C1 segment of cervical spinal cord (tissue), 14 donors: ENCODE results near the gene TNFRSF11A.

Experiments
- DNase-seq, 14 donors: peaks; one replicate each; lab custom pipeline; 2025; lab: John Stamatoyannopoulos, UW

The TNFRSF11A gene

GRCh38 chr18:62325806-62326645 is 916 bp downstream of the TNFRSF11A start:
- no peak for DNase-seq

- no peak for DNase-seq
Measured at GRCh38 chr18:62326646-62327348, 1.7 kb downstream of the TNFRSF11A start.

- DNase-seq, result no peak
Measured at GRCh38 chr18:62327977-62328376, 2.9 kb downstream of the TNFRSF11A start.

GRCh38 chr18:62328586-62329525 is 3.7 kb downstream of the TNFRSF11A start:
- DNase-seq, result no peak

- DNase-seq, result no peak
Measured at GRCh38 chr18:62329691-62330454, 4.8 kb downstream of the TNFRSF11A start.

GRCh38 chr18:62330650-62331049 is 5.5 kb downstream of the TNFRSF11A start:
- DNase-seq, result no peak

GRCh38 chr18:62331581-62332356 is 6.7 kb downstream of the TNFRSF11A start:
- DNase-seq, result peak in 1 of 14 donors; percentile 13

GRCh38 chr18:62332431-62332830 is 7.3 kb downstream of the TNFRSF11A start:
- no peak for DNase-seq

- DNase-seq, result no peak
Measured at GRCh38 chr18:62332964-62333695, 8.0 kb downstream of the TNFRSF11A start.

- DNase-seq, result no peak
Measured at GRCh38 chr18:62334120-62334519, 9.0 kb downstream of the TNFRSF11A start.

GRCh38 chr18:62335494-62335893 is 10.4 kb downstream of the TNFRSF11A start:
- DNase-seq, result no peak

- no peak for DNase-seq
Measured at GRCh38 chr18:62336618-62337017, 11.5 kb downstream of the TNFRSF11A start.

- DNase-seq, result no peak
Measured at GRCh38 chr18:62337336-62337735, 12.2 kb downstream of the TNFRSF11A start.

GRCh38 chr18:62338446-62339105 is 13.5 kb downstream of the TNFRSF11A start:
- DNase-seq, result no peak

- DNase-seq, result no peak
Measured at GRCh38 chr18:62339106-62339988, 14.2 kb downstream of the TNFRSF11A start.

- no peak for DNase-seq
Measured at GRCh38 chr18:62340996-62341395, 15.9 kb downstream of the TNFRSF11A start.

- DNase-seq, result no peak
Measured at GRCh38 chr18:62341473-62341872, 16.4 kb downstream of the TNFRSF11A start.

GRCh38 chr18:62342884-62343283 is 17.8 kb downstream of the TNFRSF11A start:
- DNase-seq, result no peak
